Hematopoietic multipotent progenitor cell (in vitro differentiated cells): Measurements from ENCODE around the gene KIRREL1. TPM values are rescaled to one million over a fixed set of nuclear protein-coding genes. Genes with fewer than 3 reads are reported as not detected.

Experiments
- DNase-seq, 3 donors: peaks; one replicate each; pipeline ENCODE4 v3.0.0-alpha.2; 2011 to 2015; ENCODE audit warnings: low read depth in 2 of 3, low spot score in 2 of 3
- total RNA-seq: library from RNA; depleted of rRNA; stranded (reverse); fragments of >200 nt; gene quantifications from one replicate; pipeline ENCODE4 v1.2.3, GENCODE V29; 2012

KIRREL1 gene
- total RNA-seq, 1 donor = 0.54 TPM

GRCh38 chr1:158003406-158003800 is 10.0 kb downstream of the KIRREL1 start:
- DNase-seq = no peak

- no peak for DNase-seq
Measured at GRCh38 chr1:158005224-158005623, 11.8 kb downstream of the KIRREL1 start.

- DNase-seq = no peak
Measured at GRCh38 chr1:158007180-158007579, 13.7 kb downstream of the KIRREL1 start.

GRCh38 chr1:158007667-158008386 is 14.4 kb downstream of the KIRREL1 start:
- no peak for DNase-seq

- DNase-seq = no peak
Measured at GRCh38 chr1:158008630-158009029, 15.2 kb downstream of the KIRREL1 start.

- no peak for DNase-seq
Measured at GRCh38 chr1:158011714-158012113, 18.3 kb downstream of the KIRREL1 start.

- DNase-seq = no peak
Measured at GRCh38 chr1:158013840-158014730, 20.6 kb downstream of the KIRREL1 start.

GRCh38 chr1:158014731-158015320 is 21.4 kb downstream of the KIRREL1 start:
- no peak for DNase-seq

- DNase-seq = no peak
Measured at GRCh38 chr1:158016651-158017335, 23.3 kb downstream of the KIRREL1 start.

- no peak for DNase-seq
Measured at GRCh38 chr1:158017800-158018595, 24.6 kb downstream of the KIRREL1 start.

- DNase-seq = no peak
Measured at GRCh38 chr1:158019171-158019868, 25.9 kb downstream of the KIRREL1 start.

GRCh38 chr1:158020259-158020885 is 26.9 kb downstream of the KIRREL1 start:
- DNase-seq = no peak

- DNase-seq = peak in 1 of 3 donors; percentile 34
Measured at GRCh38 chr1:158020886-158021620, 27.6 kb downstream of the KIRREL1 start.

GRCh38 chr1:158021721-158022120 is 28.3 kb downstream of the KIRREL1 start:
- no peak for DNase-seq

- no peak for DNase-seq
Measured at GRCh38 chr1:158022554-158023312, 29.3 kb downstream of the KIRREL1 start.

- DNase-seq = no peak
Measured at GRCh38 chr1:158024737-158025136, 31.3 kb downstream of the KIRREL1 start.

- no peak for DNase-seq
Measured at GRCh38 chr1:158025576-158026230, 32.3 kb downstream of the KIRREL1 start.
